Sigmoid colon (tissue), 4 donors: ENCODE data around the gene EIF4EBP2.

Experiments used
- POLR2A ChIP-seq, 2 donors: fragments of 450-650 bp; IDR thresholded peaks; one replicate each; pipeline ENCODE4 v1.6.1; 2016; ENCODE audit warnings: antibody characterized with exemption in 2 of 2, mild to moderate bottlenecking in 2 of 2, moderate library complexity in 2 of 2
- POLR2AphosphoS5 ChIP-seq, 4 donors: sonication (generic); formaldehyde crosslinking; IDR thresholded peaks; one replicate each; pipeline ENCODE4 v1.6.1; 2017; ENCODE audit warnings: antibody characterized with exemption in 4 of 4

DNA sequence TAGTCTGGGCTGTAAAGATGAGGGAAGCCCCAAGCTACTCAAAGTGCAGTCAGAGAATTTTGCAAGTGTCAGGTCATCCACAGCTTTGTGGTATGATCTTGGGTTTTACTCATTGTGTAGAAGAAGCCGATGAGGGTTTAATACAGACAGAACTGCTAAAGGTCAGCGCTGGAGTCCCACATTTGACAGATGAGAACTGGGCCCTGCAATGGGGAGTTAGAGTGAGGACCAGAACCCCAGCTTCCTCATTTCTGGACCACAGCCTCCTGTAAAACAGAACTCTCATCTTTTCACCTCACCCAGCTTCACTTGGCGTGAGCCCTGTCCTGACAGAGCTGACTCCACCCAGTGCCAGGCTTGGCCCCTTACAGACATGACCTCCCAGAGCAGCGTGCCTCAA lies 41.6 kb upstream of the EIF4EBP2 start:
- TF ChIP-seq POLR2AphosphoS5 (IDR thresholded peaks at IDR 0.05) (no peak), POLR2A (IDR thresholded peaks at IDR 0.05) (no peak)
